ENCODE results near the gene DDX51. TPM values are rescaled to one million over a fixed set of nuclear protein-coding genes. Genes with fewer than 3 reads are reported as not detected.

DDX51 gene
- total RNA-seq, 4 donors from 2014 or later = 6.8 to 18.6 (median 9.5) TPM

DNA sequence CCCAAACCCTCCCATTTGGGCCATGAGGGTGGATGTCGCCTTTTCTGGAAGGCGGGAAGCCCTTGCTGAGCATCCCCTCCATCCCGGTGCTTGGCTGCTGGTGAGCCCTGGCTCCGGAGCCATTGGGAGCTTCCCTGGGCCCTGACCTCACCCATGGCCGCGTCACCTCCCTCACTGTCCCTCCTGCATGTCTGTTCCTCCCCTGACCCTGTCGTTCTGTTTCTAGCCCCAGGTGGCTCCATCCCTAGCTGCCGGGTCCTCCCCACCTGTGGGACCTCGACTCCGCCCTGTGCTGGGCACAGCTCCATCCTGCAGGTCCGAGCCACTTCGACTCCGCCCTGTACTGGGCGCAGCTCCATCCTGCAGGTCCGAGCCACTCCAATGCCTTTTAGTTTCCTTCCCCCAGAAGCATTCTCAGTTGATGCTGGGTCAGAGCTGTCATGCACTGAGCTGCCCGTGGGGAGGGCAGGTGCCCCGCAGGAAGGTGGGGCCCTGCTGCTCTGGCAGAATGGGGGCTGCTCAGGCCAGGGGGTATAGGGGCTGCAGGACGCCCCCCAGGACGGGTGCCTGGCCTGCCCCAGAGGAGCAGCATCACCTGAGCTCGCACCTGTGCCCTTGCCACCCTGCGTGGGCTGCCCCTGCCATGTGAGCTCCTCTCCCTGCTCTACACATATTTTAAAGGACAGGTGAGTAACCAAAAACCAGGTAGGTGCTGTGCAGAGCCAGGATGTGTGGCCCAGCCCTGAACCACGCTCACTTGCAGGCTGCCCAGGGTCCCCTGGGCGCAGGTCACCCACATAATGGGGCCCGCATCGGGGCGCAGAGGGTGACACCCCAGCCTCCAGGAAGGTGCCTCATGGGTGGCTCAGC, 19.2 kb upstream of the DDX51 start:
- TF ChIP-seq, protein P1, sequence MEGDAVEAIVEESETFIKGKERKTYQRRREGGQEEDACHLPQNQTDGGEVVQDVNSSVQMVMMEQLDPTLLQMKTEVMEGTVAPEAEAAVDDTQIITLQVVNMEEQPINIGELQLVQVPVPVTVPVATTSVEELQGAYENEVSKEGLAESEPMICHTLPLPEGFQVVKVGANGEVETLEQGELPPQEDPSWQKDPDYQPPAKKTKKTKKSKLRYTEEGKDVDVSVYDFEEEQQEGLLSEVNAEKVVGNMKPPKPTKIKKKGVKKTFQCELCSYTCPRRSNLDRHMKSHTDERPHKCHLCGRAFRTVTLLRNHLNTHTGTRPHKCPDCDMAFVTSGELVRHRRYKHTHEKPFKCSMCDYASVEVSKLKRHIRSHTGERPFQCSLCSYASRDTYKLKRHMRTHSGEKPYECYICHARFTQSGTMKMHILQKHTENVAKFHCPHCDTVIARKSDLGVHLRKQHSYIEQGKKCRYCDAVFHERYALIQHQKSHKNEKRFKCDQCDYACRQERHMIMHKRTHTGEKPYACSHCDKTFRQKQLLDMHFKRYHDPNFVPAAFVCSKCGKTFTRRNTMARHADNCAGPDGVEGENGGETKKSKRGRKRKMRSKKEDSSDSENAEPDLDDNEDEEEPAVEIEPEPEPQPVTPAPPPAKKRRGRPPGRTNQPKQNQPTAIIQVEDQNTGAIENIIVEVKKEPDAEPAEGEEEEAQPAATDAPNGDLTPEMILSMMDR (IDR thresholded peaks at IDR 0.05; ENCODE audit: low read depth) = no peak

DNA sequence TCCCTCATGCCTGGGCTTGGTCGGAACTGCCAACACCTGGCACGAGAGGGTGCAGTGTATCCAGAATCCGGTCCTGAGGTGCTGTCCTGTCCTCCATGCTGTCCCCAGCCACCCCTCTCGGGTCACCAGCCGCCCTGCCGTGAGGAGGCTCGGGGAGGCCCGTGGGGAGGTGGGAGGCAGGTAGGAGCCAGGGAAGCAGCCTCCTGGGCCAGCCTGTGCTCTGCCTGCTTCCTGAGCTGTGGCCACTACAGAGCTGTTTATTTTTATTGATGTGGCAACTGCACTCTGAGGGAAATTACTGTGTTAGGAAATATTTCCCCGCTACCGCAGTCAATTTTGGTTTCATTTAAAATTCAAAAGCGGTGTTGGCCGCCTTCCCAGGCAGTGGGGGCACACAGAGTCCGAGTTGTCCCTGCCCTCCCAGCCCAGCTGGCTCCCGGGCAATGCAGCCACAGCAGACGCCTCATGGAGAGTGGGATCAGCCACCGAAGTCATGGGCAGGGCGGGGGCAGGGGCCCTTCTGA, 18.5 kb upstream of the DDX51 start:
- TF ChIP-seq, protein P1 (IDR thresholded peaks at IDR 0.05; ENCODE audit: low read depth) = no peak

DNA sequence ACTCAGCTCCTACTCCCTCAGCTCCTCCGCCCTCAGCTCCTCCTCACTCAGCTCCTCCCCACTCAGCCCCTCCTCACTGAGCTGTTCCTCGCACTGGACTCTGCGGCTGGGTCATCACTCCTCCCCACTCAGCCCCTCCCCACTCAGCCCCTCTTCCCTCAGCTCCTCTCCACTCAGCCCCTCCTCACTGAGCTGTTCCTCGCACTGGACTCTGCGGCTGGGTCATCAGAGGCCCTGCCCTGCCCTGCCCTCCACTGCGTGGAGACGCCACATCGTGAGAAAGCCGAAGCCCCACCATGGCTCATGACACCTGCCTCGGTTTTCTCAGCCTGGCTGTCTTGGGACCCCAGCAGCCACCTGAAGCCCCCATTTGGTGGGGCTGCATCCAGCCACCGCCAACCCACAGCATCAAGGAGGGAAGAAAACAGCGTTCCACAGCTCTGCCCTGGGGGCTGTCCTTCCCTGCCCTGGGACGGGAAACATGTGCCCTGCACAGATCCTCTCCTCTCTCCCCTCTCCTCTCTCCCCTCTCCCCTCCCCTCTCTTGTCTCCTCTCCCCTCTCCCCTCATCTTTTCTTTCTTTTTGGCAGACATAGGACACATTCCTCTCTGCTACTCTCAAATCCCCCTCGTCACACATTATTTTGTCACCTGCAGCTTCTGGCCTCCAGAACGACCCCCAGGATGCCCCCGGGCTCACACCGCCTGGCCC, 17.8 kb upstream of the DDX51 start:
- TF ChIP-seq, protein P1 (IDR thresholded peaks at IDR 0.05; ENCODE audit: low read depth) = no peak

- TF ChIP-seq, protein P1 (IDR thresholded peaks at IDR 0.05; ENCODE audit: low read depth) = no peak
Measured at GRCh38 chr12:132161036-132161781, 17.1 kb upstream of the DDX51 start.

DNA sequence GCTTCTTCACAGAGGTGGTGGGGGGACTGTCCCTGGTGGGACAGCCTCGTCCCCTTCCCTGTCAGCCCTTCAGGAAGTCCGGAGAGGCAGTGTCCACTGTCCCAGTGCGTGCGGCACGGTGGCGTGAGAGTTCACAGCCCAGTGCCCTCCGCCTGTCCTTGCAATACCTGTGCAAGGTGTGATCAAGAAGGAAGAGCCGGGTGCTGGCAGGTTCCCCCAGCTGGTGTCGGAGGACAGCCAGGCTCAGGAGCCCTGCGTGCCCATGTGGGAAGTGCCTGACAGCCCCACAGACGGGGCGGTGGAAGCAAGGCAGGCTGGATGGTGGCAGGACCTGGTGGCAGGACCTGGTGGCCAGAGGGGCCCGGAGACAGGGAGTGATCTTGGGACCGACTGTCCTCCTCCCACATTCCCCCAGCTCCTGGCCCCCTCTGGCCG, 16.5 kb upstream of the DDX51 start:
- TF ChIP-seq, protein P1 (IDR thresholded peaks at IDR 0.05; ENCODE audit: low read depth) = no peak

DNA sequence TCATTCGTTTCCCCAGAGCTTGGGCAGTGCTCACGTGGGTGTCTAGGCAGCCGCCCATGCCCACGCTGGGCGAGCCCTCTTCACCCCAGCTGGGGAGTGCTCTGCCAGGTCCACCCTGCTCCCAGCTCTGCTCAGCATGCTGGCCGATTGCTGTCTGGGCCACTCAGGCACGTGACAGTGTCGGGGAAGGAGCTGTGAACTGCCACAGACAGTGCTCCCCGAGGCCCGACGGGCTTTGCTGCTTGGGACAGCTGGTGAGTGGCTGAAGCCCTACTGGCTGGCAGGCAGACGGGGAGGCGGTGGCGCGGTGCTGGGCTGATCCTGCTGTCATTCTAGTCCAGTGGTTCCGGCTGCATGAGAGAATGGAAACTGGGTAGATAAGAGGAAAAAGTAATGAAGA, 15.9 kb upstream of the DDX51 start:
- TF ChIP-seq, protein P1 (IDR thresholded peaks at IDR 0.05; ENCODE audit: low read depth) = no peak
